ENCODE results near the gene S100A10. TPM values are rescaled to one million over a fixed set of nuclear protein-coding genes. Genes with fewer than 3 reads are reported as not detected.

Gene S100A10
- total RNA-seq, 1 experiment from 2014 or later, result 400 TPM

DNA sequence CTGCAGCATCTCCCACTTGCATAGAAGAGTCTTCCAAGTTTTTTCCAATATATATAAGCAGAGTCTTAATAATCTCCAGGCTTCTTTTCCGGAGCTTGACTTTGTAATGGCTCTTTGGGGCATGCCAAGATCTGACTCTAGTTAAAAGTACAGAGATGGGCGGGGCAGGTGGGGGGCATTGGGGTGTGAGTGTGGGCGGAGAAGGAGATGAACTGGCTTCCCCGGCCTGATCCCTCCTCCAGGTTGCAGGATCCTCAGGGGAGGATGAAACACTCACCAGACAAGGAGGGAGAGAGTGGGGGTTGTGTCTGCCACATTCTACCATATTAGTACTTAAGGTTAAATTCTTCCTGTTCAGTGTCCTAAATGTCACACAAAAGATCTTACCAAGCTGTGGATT lies 23.0 kb downstream of the S100A10 start:
- intact Hi-C loops (cut with micrococcal nuclease), result no loop called here
- Histone ChIP-seq H3K27ac (ENCODE audit: low read length) (no peak overlapping the region), H3K36me3 (ENCODE audit: low read depth, low read length) (no peaks in the 10 kb centered on the region), H3K9me2 (replicated peaks; ENCODE audit: low read length) (no peaks in the 10 kb centered on the region), H2AFZ (ENCODE audit: low read length) (no peak overlapping the region), H4K20me1 (ENCODE audit: low read length) (no peaks in the 10 kb centered on the region), H3K4me1 (ENCODE audit: insufficient read depth, low read length) (peaks cover 65% of the 10 kb centered on the region), H3K27me3 (ENCODE audit: low read length) (no peaks in the 10 kb centered on the region), H3K4me3 (ENCODE audit: low read length) (no peak overlapping the region), H3K4me2 (ENCODE audit: low read length) (no peak overlapping the region), H3K9ac (ENCODE audit: low read length) (no peak overlapping the region), H3F3A (ENCODE audit: low read length, unreplicated experiment) (no peaks in the 10 kb centered on the region), H3K79me2 (ENCODE audit: low read length) (no peaks in the 10 kb centered on the region), H3K9me3 (ENCODE audit: low read length) (no peaks in the 10 kb centered on the region)
- BruUV-seq (replicated peaks), result no TSS peak
- ChIA-PET CTCF (interaction anchor here (1.2 kb wide), 1 partner anchor 31 kb away, joined by 3 read pairs; no protein-coding TSS in a partner anchor), POLR2A (ENCODE audit: unreplicated experiment) (interaction anchor here (0.6 to 1.2 kb wide), 5 partner anchors 22 to 67 kb away, joined by 3 to 7 read pairs (median 5); no protein-coding TSS in a partner anchor)
- DNase-seq (peak; percentile 65), ATAC-seq (peak; percentile 4; the same call in 1 of the 2 replicates)
- no peak for TF ChIP-seq EZH2 (IDR thresholded peaks at IDR 0.05; ENCODE audit: low read length, unreplicated experiment)
- TF ChIP-seq, protein P1, sequence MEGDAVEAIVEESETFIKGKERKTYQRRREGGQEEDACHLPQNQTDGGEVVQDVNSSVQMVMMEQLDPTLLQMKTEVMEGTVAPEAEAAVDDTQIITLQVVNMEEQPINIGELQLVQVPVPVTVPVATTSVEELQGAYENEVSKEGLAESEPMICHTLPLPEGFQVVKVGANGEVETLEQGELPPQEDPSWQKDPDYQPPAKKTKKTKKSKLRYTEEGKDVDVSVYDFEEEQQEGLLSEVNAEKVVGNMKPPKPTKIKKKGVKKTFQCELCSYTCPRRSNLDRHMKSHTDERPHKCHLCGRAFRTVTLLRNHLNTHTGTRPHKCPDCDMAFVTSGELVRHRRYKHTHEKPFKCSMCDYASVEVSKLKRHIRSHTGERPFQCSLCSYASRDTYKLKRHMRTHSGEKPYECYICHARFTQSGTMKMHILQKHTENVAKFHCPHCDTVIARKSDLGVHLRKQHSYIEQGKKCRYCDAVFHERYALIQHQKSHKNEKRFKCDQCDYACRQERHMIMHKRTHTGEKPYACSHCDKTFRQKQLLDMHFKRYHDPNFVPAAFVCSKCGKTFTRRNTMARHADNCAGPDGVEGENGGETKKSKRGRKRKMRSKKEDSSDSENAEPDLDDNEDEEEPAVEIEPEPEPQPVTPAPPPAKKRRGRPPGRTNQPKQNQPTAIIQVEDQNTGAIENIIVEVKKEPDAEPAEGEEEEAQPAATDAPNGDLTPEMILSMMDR (conservative IDR thresholded peaks at IDR 0.05; ENCODE audit: low read depth, low read length), result no peak
- TF ChIP-seq EZH2phosphoT487 (IDR thresholded peaks at IDR 0.05; ENCODE audit: borderline replicate concordance, low read length), result no peak

DNA sequence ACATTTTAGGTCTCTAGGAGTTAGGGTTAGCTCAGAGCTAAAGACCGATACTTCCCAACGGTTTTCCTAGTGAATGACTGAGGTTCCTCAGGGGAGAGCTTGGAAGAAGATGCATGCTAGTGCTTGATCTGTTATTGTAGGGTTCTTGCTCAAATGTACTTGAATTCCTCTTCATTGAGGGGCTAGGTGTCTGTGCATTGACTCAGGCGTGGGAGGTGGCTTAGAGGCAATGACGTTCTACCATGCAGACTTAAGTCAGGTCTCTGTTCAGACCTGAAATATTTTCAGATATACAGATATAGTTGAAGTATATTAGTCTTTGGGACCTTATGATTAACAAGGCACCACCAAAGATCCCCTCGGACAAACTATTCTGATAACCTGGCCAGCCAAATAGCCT lies 23.5 kb downstream of the S100A10 start:
- no peaks in the 10 kb centered on the region for H3K9me2 ChIP-seq (replicated peaks; ENCODE audit: low read length)
- H3K4me1 ChIP-seq (ENCODE audit: insufficient read depth, low read length), result peaks cover 65% of the 10 kb centered on the region
- no peaks in the 10 kb centered on the region for H3K36me3 ChIP-seq (ENCODE audit: low read depth, low read length)
- BruUV-seq (replicated peaks), result no TSS peak
- no peak overlapping the region for H3K9ac ChIP-seq (ENCODE audit: low read length)
- no peak overlapping the region for H2AFZ ChIP-seq (ENCODE audit: low read length)
- POLR2A ChIA-PET (ENCODE audit: unreplicated experiment), result interaction anchor here (0.6 to 2.4 kb wide), 4 partner anchors 22 to 67 kb away, joined by 4 to 14 read pairs (median 6); no protein-coding TSS in a partner anchor
- no peak overlapping the region for H3K4me3 ChIP-seq (ENCODE audit: low read length)
- H3F3A ChIP-seq (ENCODE audit: low read length, unreplicated experiment), result no peaks in the 10 kb centered on the region
- DNase-seq (no peak), ATAC-seq (no peak)
- H3K9me3 ChIP-seq (ENCODE audit: low read length), result no peaks in the 10 kb centered on the region
- H3K27ac ChIP-seq (ENCODE audit: low read length), result no peak overlapping the region
- intact Hi-C loops (cut with micrococcal nuclease), result no loop called here
- CTCF ChIA-PET, result interaction anchor here (0.8 to 1.2 kb wide), 4 partner anchors 21 to 82 kb away, joined by 3 to 4 read pairs (median 3); no protein-coding TSS in a partner anchor
- TF ChIP-seq EZH2phosphoT487 (IDR thresholded peaks at IDR 0.05; ENCODE audit: borderline replicate concordance, low read length) (no peak), EZH2 (IDR thresholded peaks at IDR 0.05; ENCODE audit: low read length, unreplicated experiment) (no peak)
- TF ChIP-seq, protein P1 (conservative IDR thresholded peaks at IDR 0.05; ENCODE audit: low read depth, low read length), result no peak
- no peaks in the 10 kb centered on the region for H4K20me1 ChIP-seq (ENCODE audit: low read length)
- H3K27me3 ChIP-seq (ENCODE audit: low read length), result no peaks in the 10 kb centered on the region
- no peaks in the 10 kb centered on the region for H3K79me2 ChIP-seq (ENCODE audit: low read length)
- H3K4me2 ChIP-seq (ENCODE audit: low read length), result no peak overlapping the region

DNA sequence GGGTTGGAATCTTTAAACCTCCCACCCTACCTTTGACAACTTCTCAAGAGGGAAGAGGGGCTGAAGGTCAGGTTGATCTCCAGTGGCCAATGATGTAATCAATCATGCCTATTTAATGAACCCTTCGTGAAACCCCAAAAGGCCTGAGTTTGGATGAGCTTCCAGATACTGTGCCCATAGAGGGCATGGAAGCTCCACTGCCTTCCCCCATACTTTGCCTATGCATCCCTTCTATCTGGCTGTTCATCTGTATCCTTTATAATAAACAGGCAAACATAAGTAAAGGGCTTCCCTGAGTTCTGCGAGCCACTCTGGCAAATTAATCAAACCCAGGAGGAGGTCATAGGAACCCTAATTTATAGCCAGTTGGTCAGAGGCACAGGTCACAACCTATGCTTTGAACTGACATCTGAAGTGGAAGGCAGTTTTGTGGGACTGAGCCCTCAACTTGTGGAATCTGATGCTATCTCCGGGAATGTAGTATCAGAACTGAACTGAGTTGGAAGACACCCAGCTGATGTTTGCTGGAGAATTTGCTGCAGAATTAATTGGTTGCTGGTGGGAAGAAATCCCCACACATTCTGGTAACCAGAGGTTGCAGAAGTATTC lies 24.8 kb downstream of the S100A10 start:
- no peak overlapping the region for H3K9ac ChIP-seq (ENCODE audit: low read length)
- no peaks in the 10 kb centered on the region for H3K27me3 ChIP-seq (ENCODE audit: low read length)
- H3K9me2 ChIP-seq (replicated peaks; ENCODE audit: low read length), result no peaks in the 10 kb centered on the region
- peak overlapping the region; percentile 37; the same call in 1 of the 2 replicates for H3K4me2 ChIP-seq (ENCODE audit: low read length)
- DNase-seq (peak; percentile 37), ATAC-seq (peak; percentile 20)
- BruUV-seq (replicated peaks), result no TSS peak
- H3K4me3 ChIP-seq (ENCODE audit: low read length), result no peak overlapping the region
- no peaks in the 10 kb centered on the region for H3K9me3 ChIP-seq (ENCODE audit: low read length)
- H2AFZ ChIP-seq (ENCODE audit: low read length), result no peak overlapping the region
- intact Hi-C loops (cut with micrococcal nuclease), result loop anchor here (1.0 to 2.0 kb wide), 4 partner anchors 23 to 66 kb away; no protein-coding TSS in a partner anchor
- peaks cover 73% of the 10 kb centered on the region for H3K4me1 ChIP-seq (ENCODE audit: insufficient read depth, low read length)
- no peak overlapping the region for H3K27ac ChIP-seq (ENCODE audit: low read length)
- no peak for TF ChIP-seq EZH2phosphoT487 (IDR thresholded peaks at IDR 0.05; ENCODE audit: borderline replicate concordance, low read length)
- TF ChIP-seq, protein P1 (conservative IDR thresholded peaks at IDR 0.05; ENCODE audit: low read depth, low read length), result peak; percentile 42; the same call in 1 of the 2 replicates
- POLR2A ChIA-PET (ENCODE audit: unreplicated experiment), result interaction anchor here (1.0 to 2.4 kb wide), 4 partner anchors 21 to 30 kb away, joined by 3 to 14 read pairs (median 6); no protein-coding TSS in a partner anchor
- H4K20me1 ChIP-seq (ENCODE audit: low read length), result no peaks in the 10 kb centered on the region
- H3K79me2 ChIP-seq (ENCODE audit: low read length), result no peaks in the 10 kb centered on the region
- CTCF ChIA-PET, result interaction anchor here (0.8 to 2.2 kb wide), 9 partner anchors 23 to 81 kb away, joined by 3 to 38 read pairs (median 6); no protein-coding TSS in a partner anchor
- H3K36me3 ChIP-seq (ENCODE audit: low read depth, low read length), result no peaks in the 10 kb centered on the region
- H3F3A ChIP-seq (ENCODE audit: low read length, unreplicated experiment), result no peaks in the 10 kb centered on the region

Data from PC-3 (cell line).